ENCODE results near the gene BEST2. TPM values are rescaled to one million over a fixed set of nuclear protein-coding genes. Genes with fewer than 3 reads are reported as not detected.

Gene BEST2
- polyA plus RNA-seq, 1 donor from 2014 or later, result not detected

DNA sequence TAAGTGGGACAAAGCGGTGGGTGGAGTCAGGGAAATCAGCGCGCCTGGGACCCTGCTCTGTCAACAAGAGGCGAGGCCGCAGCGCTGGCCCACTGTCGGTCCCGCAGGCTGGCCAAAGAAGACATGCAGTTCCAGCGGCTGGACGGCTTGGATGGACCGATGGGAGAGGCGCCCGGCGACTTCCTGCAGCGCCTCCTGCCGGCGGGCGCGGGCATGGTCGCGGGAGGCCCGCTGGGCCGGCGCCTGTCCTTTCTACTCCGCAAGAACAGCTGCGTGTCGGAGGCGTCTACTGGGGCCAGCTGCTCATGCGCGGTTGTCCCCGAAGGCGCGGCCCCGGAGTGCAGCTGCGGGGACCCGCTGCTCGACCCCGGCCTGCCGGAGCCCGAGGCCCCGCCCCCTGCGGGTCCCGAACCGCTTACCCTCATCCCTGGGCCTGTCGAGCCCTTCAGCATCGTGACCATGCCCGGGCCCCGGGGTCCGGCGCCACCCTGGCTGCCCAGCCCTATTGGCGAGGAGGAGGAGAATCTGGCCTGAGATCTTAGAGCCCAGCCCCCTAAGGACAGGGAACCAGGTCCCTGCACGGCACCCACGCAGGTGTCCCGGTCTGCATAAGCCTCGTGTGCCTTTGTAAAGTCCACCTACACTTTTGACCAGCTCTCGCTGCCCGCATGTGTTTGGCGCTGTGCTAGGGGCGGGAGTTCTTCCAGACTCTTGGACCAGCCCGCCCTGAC, 6.1 kb downstream of the BEST2 start:
- Histone ChIP-seq H4K20me1 (ENCODE audit: insufficient read depth) (no peaks in the 10 kb centered on the region), H3K4me2 (ENCODE audit: low read length) (no peak overlapping the region), H3K79me2 (replicated peaks; ENCODE audit: insufficient read depth, low read length) (no peaks in the 10 kb centered on the region), H3K9me3 (ENCODE audit: low read length) (no peaks in the 10 kb centered on the region), H2AFZ (ENCODE audit: low read depth, low read length) (no peak overlapping the region), H3K9me2 (ENCODE audit: insufficient read depth, low read length) (no peaks in the 10 kb centered on the region), H3K27me3 (ENCODE audit: insufficient read depth, low read depth, low read length) (no peaks in the 10 kb centered on the region), H3K9ac (ENCODE audit: low read length) (no peak overlapping the region), H3F3A (ENCODE audit: insufficient read depth, low read length, poor library complexity, severe bottlenecking) (no peaks in the 10 kb centered on the region), H3K36me3 (ENCODE audit: insufficient read depth, low read length) (no peaks in the 10 kb centered on the region), H3K4me3 (ENCODE audit: low read length) (no peak overlapping the region), H3K27ac (ENCODE audit: low read length) (no peak overlapping the region)
- TF ChIP-seq, protein P1, sequence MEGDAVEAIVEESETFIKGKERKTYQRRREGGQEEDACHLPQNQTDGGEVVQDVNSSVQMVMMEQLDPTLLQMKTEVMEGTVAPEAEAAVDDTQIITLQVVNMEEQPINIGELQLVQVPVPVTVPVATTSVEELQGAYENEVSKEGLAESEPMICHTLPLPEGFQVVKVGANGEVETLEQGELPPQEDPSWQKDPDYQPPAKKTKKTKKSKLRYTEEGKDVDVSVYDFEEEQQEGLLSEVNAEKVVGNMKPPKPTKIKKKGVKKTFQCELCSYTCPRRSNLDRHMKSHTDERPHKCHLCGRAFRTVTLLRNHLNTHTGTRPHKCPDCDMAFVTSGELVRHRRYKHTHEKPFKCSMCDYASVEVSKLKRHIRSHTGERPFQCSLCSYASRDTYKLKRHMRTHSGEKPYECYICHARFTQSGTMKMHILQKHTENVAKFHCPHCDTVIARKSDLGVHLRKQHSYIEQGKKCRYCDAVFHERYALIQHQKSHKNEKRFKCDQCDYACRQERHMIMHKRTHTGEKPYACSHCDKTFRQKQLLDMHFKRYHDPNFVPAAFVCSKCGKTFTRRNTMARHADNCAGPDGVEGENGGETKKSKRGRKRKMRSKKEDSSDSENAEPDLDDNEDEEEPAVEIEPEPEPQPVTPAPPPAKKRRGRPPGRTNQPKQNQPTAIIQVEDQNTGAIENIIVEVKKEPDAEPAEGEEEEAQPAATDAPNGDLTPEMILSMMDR (IDR thresholded peaks at IDR 0.05; ENCODE audit: poor library complexity, severe bottlenecking), result peak; percentile 52
- no peak for TF ChIP-seq EZH2 (IDR thresholded peaks at IDR 0.05; ENCODE audit: borderline replicate concordance, insufficient read depth, low read length, poor library complexity, severe bottlenecking)

DNA sequence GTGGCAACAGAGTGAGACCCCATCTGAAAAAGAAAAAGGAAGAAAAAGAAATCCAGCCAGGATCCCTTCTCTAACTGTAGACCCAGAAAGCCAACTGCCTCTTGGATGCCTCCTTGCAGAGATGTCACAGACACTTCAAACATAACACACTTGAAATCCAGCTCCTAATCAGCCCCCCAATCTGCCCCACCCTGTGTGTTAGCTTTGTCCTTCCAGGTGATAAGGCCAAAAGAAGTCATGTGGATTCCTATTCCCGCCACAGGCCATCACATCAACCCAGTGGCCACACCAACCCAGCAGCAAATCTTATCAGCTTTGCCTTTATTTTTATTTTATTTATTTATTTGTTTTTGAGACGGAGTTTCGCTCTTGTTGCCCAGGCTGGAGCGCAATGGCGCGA, 8.1 kb downstream of the BEST2 start:
- H3F3A ChIP-seq (ENCODE audit: insufficient read depth, low read length, poor library complexity, severe bottlenecking), result no peaks in the 10 kb centered on the region
- no peak overlapping the region for H2AFZ ChIP-seq (ENCODE audit: low read depth, low read length)
- no peaks in the 10 kb centered on the region for H3K9me2 ChIP-seq (ENCODE audit: insufficient read depth, low read length)
- H3K4me2 ChIP-seq (ENCODE audit: low read length), result no peak overlapping the region
- no peaks in the 10 kb centered on the region for H3K9me3 ChIP-seq (ENCODE audit: low read length)
- no peak overlapping the region for H3K27ac ChIP-seq (ENCODE audit: low read length)
- no peak overlapping the region for H3K4me3 ChIP-seq (ENCODE audit: low read length)
- TF ChIP-seq POLR2AphosphoS5 (IDR thresholded peaks at IDR 0.05) (no peak), EZH2 (IDR thresholded peaks at IDR 0.05; ENCODE audit: borderline replicate concordance, insufficient read depth, low read length, poor library complexity, severe bottlenecking) (no peak), MXI1 (conservative IDR thresholded peaks at IDR 0.05; ENCODE audit: poor library complexity, severe bottlenecking) (no peak), RAD21 (conservative IDR thresholded peaks at IDR 0.05) (no peak)
- TF ChIP-seq, protein P2, sequence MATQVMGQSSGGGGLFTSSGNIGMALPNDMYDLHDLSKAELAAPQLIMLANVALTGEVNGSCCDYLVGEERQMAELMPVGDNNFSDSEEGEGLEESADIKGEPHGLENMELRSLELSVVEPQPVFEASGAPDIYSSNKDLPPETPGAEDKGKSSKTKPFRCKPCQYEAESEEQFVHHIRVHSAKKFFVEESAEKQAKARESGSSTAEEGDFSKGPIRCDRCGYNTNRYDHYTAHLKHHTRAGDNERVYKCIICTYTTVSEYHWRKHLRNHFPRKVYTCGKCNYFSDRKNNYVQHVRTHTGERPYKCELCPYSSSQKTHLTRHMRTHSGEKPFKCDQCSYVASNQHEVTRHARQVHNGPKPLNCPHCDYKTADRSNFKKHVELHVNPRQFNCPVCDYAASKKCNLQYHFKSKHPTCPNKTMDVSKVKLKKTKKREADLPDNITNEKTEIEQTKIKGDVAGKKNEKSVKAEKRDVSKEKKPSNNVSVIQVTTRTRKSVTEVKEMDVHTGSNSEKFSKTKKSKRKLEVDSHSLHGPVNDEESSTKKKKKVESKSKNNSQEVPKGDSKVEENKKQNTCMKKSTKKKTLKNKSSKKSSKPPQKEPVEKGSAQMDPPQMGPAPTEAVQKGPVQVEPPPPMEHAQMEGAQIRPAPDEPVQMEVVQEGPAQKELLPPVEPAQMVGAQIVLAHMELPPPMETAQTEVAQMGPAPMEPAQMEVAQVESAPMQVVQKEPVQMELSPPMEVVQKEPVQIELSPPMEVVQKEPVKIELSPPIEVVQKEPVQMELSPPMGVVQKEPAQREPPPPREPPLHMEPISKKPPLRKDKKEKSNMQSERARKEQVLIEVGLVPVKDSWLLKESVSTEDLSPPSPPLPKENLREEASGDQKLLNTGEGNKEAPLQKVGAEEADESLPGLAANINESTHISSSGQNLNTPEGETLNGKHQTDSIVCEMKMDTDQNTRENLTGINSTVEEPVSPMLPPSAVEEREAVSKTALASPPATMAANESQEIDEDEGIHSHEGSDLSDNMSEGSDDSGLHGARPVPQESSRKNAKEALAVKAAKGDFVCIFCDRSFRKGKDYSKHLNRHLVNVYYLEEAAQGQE (IDR thresholded peaks at IDR 0.05; ENCODE audit: borderline replicate concordance), result no peak
- H4K20me1 ChIP-seq (ENCODE audit: insufficient read depth), result no peaks in the 10 kb centered on the region
- no peaks in the 10 kb centered on the region for H3K36me3 ChIP-seq (ENCODE audit: insufficient read depth, low read length)
- H3K9ac ChIP-seq (ENCODE audit: low read length), result no peak overlapping the region
- no peaks in the 10 kb centered on the region for H3K79me2 ChIP-seq (replicated peaks; ENCODE audit: insufficient read depth, low read length)
- H3K27me3 ChIP-seq (ENCODE audit: insufficient read depth, low read depth, low read length), result no peaks in the 10 kb centered on the region

DNA sequence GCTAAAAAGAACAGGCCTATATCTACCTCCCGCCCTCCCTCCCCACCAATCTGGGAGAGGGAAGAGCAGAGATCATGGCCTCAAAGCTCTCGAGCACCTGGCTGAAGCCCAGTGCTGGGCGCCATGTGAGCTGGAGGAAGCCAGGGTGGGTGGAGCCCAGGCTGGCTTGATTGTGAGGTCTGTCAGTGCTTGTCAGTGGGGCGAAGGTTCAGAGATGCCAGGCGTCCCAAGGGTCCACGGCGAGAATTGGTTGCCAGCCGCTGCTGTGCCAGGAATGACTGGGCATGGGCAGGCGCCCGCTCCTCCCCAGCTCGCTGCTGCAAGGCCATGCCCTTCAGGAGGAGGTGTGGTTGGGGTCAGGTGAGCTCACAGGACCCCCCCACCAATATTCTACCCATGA, 11.5 kb downstream of the BEST2 start:
- Histone ChIP-seq H3K79me2 (replicated peaks; ENCODE audit: insufficient read depth, low read length) (no peaks in the 10 kb centered on the region), H3K9me3 (ENCODE audit: low read length) (no peaks in the 10 kb centered on the region), H3F3A (ENCODE audit: insufficient read depth, low read length, poor library complexity, severe bottlenecking) (no peaks in the 10 kb centered on the region), H3K36me3 (ENCODE audit: insufficient read depth, low read length) (no peaks in the 10 kb centered on the region), H3K9ac (ENCODE audit: low read length) (no peak overlapping the region), H4K20me1 (ENCODE audit: insufficient read depth) (no peaks in the 10 kb centered on the region), H3K27me3 (ENCODE audit: insufficient read depth, low read depth, low read length) (no peaks in the 10 kb centered on the region), H3K4me2 (ENCODE audit: low read length) (no peak overlapping the region), H3K27ac (ENCODE audit: low read length) (no peak overlapping the region), H3K9me2 (ENCODE audit: insufficient read depth, low read length) (no peaks in the 10 kb centered on the region), H2AFZ (ENCODE audit: low read depth, low read length) (no peak overlapping the region), H3K4me3 (ENCODE audit: low read length) (no peak overlapping the region)
- TF ChIP-seq, protein P2 (IDR thresholded peaks at IDR 0.05; ENCODE audit: borderline replicate concordance), result no peak
- TF ChIP-seq EP300 (conservative IDR thresholded peaks at IDR 0.05; ENCODE audit: poor library complexity, severe bottlenecking) (no peak), SMC3 (conservative IDR thresholded peaks at IDR 0.05; ENCODE audit: poor library complexity) (no peak), EZH2 (IDR thresholded peaks at IDR 0.05; ENCODE audit: borderline replicate concordance, insufficient read depth, low read length, poor library complexity, severe bottlenecking) (no peak), TAF1 (IDR thresholded peaks at IDR 0.05; ENCODE audit: low read depth) (no peak), MXI1 (conservative IDR thresholded peaks at IDR 0.05; ENCODE audit: poor library complexity, severe bottlenecking) (no peak), POLR2AphosphoS5 (IDR thresholded peaks at IDR 0.05) (no peak), RAD21 (conservative IDR thresholded peaks at IDR 0.05) (no peak)
- TF ChIP-seq, protein P1 (IDR thresholded peaks at IDR 0.05; ENCODE audit: poor library complexity, severe bottlenecking), result no peak

Data from neural cell (in vitro differentiated cells).